ENCODE measurements around the gene LYRM1.

LYRM1 gene

DNA sequence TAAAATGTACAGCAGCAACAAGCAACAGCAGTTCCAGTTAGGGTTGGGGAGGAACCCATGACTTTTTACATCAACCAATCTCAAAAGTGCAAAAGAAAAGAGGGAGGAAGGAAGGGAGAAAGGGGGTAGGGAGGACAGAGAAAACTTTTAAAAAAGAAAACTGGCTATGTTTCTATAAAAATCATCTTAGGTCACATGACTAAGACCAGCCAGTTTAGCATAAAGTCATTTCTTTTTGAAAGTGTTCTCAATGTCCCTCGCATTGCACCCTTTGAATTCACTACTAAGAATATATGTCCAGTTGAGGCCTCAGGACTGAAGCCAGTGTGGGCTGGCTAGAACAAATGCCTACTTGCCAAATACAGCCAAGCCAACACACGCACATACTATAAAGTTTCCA, 29.3 kb upstream of the LYRM1 start:
- no peak for DNase-seq (ENCODE audit: low read depth, low spot score)
- in situ Hi-C loops (cut with HindIII; ENCODE audit: low sequenced_read_pairs) = no loop called here
- H3K4me3 ChIP-seq (ENCODE audit: low read depth, low read length) = no peak overlapping the region
- TF ChIP-seq, protein P1, sequence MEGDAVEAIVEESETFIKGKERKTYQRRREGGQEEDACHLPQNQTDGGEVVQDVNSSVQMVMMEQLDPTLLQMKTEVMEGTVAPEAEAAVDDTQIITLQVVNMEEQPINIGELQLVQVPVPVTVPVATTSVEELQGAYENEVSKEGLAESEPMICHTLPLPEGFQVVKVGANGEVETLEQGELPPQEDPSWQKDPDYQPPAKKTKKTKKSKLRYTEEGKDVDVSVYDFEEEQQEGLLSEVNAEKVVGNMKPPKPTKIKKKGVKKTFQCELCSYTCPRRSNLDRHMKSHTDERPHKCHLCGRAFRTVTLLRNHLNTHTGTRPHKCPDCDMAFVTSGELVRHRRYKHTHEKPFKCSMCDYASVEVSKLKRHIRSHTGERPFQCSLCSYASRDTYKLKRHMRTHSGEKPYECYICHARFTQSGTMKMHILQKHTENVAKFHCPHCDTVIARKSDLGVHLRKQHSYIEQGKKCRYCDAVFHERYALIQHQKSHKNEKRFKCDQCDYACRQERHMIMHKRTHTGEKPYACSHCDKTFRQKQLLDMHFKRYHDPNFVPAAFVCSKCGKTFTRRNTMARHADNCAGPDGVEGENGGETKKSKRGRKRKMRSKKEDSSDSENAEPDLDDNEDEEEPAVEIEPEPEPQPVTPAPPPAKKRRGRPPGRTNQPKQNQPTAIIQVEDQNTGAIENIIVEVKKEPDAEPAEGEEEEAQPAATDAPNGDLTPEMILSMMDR (IDR thresholded peaks at IDR 0.05; ENCODE audit: low read depth, low read length) = no peak

- in situ Hi-C loops (cut with HindIII; ENCODE audit: low sequenced_read_pairs) = no loop called here
- no peak overlapping the region for H3K4me3 ChIP-seq (ENCODE audit: low read depth, low read length)
- TF ChIP-seq, protein P1 (IDR thresholded peaks at IDR 0.05; ENCODE audit: low read depth, low read length) = no peak
- DNase-seq (ENCODE audit: low read depth, low spot score) = no peak
Observed at GRCh38 chr16:20871941-20872815, 28.4 kb upstream of the LYRM1 start.

- TF ChIP-seq, protein P1 (IDR thresholded peaks at IDR 0.05; ENCODE audit: low read depth, low read length) = no peak
- H3K4me3 ChIP-seq (ENCODE audit: low read depth, low read length) = no peak overlapping the region
- in situ Hi-C loops (cut with HindIII; ENCODE audit: low sequenced_read_pairs) = no loop called here
- no peak for DNase-seq (ENCODE audit: low read depth, low spot score)
Observed at GRCh38 chr16:20873331-20873730, 27.2 kb upstream of the LYRM1 start.

GRCh38 chr16:20874088-20874581, 26.4 kb upstream of the LYRM1 start:
- in situ Hi-C loops (cut with HindIII; ENCODE audit: low sequenced_read_pairs) = no loop called here
- DNase-seq (ENCODE audit: low read depth, low spot score) = no peak
- TF ChIP-seq, protein P1 (IDR thresholded peaks at IDR 0.05; ENCODE audit: low read depth, low read length) = no peak
- no peak overlapping the region for H3K4me3 ChIP-seq (ENCODE audit: low read depth, low read length)

- no peak for DNase-seq (ENCODE audit: low read depth, low spot score)
- TF ChIP-seq, protein P1 (IDR thresholded peaks at IDR 0.05; ENCODE audit: low read depth, low read length) = no peak
- in situ Hi-C loops (cut with HindIII; ENCODE audit: low sequenced_read_pairs) = no loop called here
- H3K4me3 ChIP-seq (ENCODE audit: low read depth, low read length) = no peak overlapping the region
Observed at GRCh38 chr16:20875355-20875650, 25.3 kb upstream of the LYRM1 start.

DNA sequence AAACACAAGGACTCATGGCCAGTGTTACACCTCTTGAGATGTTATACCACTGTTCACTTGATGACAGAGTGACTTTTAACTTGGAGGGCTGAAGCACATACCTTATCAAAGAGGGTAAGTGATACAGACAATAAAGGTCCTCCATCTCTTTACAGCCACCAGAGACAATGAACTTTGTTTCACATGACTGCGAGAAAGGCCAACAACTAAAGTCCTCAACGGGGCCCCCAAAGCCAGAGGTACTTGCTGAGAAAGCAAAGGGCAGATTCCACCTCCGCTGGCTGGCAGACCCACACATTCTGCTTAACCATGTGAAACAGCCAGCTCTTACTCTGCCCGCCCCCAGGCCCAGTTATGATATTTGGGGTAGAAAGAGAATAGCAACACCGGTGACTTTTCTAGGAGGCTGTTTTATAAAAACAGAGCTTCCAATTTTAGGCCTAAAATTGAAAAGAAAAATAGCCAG, 21.9 kb upstream of the LYRM1 start:
- TF ChIP-seq, protein P1 (IDR thresholded peaks at IDR 0.05; ENCODE audit: low read depth, low read length) = no peak
- DNase-seq (ENCODE audit: low read depth, low spot score) = no peak
- H3K4me3 ChIP-seq (ENCODE audit: low read depth, low read length) = no peak overlapping the region
- in situ Hi-C loops (cut with HindIII; ENCODE audit: low sequenced_read_pairs) = no loop called here

Data from astrocyte of the spinal cord (primary cell).